K562 (cell line): ENCODE measurements around the gene MINDY4B. TPM values are rescaled to one million over a fixed set of nuclear protein-coding genes. Genes with fewer than 3 reads are reported as not detected.

Experiments
- ATAC-seq: fragments of 200-7000 bp; cut with Tn5 transposase; 3 replicates; pipeline ENCODE4 v1.9.1; 2020; ENCODE audit warnings: moderate library complexity
- BruUV-seq: library from RNA; stranded (reverse); fragments of 400-500 nt; replicated peaks from 2 replicates; lab custom pipeline; 2021; lab: Mats Ljungman, UMichigan
- CTCF ChIA-PET: fragments of 300-600 bp; formaldehyde crosslinking; extraction: SDS; loops from one replicate; lab custom pipeline; 2021; ENCODE audit warnings: low intra/inter-chr PET ratio; lab: Yijun Ruan, JAX
- POLR2A ChIA-PET: fragments of 300-600, 350-650 bp; sonication (Branson Sonifier 250); formaldehyde crosslinking; extraction: SDS; loops from one replicate; lab custom pipeline; 2021; ENCODE audit warnings: antibody characterized with exemption, inconsistent platforms; lab: Yijun Ruan, JAX
- DNase-seq, 4 experiments: peaks; one replicate each; pipeline versions ENCODE4 v3.0.0 to v3.0.0-alpha.2; 2011 to 2018; ENCODE audit warnings: low spot score in 3 of 4, mixed read lengths in 3 of 4; ENCODE audit errors: extremely low read depth in 1 of 4
- FAIRE-seq: peaks from 2 replicates; lab custom pipeline; 2011; peaks lifted over from hg19 to GRCh38; lab: Jason Lieb, UNC
- H2AFZ ChIP-seq: 2 replicates; pipeline ENCODE4 v1.6.0; 2011; ENCODE audit warnings: low read depth, low read length, control low read depth, inconsistent platforms
- H3K27ac ChIP-seq: fragments of 200-600 bp; 3 replicates; pipeline ENCODE4 v1.8.0; 2011; ENCODE audit warnings: low read depth, mild to moderate bottlenecking, control low read depth, inconsistent platforms, low read length, moderate library complexity, mixed read lengths; ENCODE audit errors: extremely low read depth
- H3K27me3 ChIP-seq, 2 experiments: fragments of 300-600 bp in 1 of 2; 2 replicates in 1 of 2; 3 replicates in 1 of 2; pipeline versions ENCODE4 v1.6.0 to v1.8.0; 2011; ENCODE audit warnings: inconsistent platforms in 2 of 2, low read length in 2 of 2, mild to moderate bottlenecking in 1 of 2, mixed read lengths in 1 of 2, moderate library complexity in 1 of 2; ENCODE audit not compliant: control insufficient read depth in 2 of 2, insufficient read depth in 2 of 2
- H3K36me3 ChIP-seq: fragments of 300-600 bp; 3 replicates; pipeline ENCODE4 v1.8.0; 2011; ENCODE audit warnings: mild to moderate bottlenecking, low read length, inconsistent platforms; ENCODE audit not compliant: control insufficient read depth, insufficient read depth
- H3K4me1 ChIP-seq, 2 experiments: fragments of 200-600 bp in 1 of 2; replicated peaks in 1 of 2; 2 replicates in 1 of 2; 3 replicates in 1 of 2; pipeline versions ENCODE4 v1.5.1 to v1.8.0; 2011; ENCODE audit warnings: inconsistent platforms in 2 of 2, low read length in 2 of 2, mild to moderate bottlenecking in 1 of 2, mixed read lengths in 1 of 2, moderate library complexity in 1 of 2; ENCODE audit not compliant: control insufficient read depth in 2 of 2, insufficient read depth in 2 of 2
- H3K4me2 ChIP-seq: 2 replicates; pipeline ENCODE4 v1.6.1; 2011; ENCODE audit warnings: low read length, control low read depth, inconsistent platforms, mixed read lengths; ENCODE audit not compliant: insufficient read depth
- H3K4me3 ChIP-seq: fragments of 200-600 bp; sonication (generic), shearing (Covaris generic); 2 replicates; pipeline ENCODE4 v1.5.1; 2016; ENCODE audit warnings: control low read depth, inconsistent platforms
- H3K79me2 ChIP-seq: fragments of 200-600 bp; 3 replicates; pipeline ENCODE4 v1.8.0; 2011; ENCODE audit warnings: low read length, inconsistent platforms; ENCODE audit not compliant: control insufficient read depth, insufficient read depth
- H3K9ac ChIP-seq, 2 experiments: 2 replicates each; pipeline versions ENCODE4 v1.6.0 to v1.6.1; 2011; ENCODE audit warnings: low read depth in 2 of 2, low read length in 2 of 2, control low read depth in 1 of 2, inconsistent platforms in 1 of 2, mild to moderate bottlenecking in 1 of 2, mixed read lengths in 1 of 2; ENCODE audit not compliant: insufficient read depth in 1 of 2
- H3K9me1 ChIP-seq: one replicate; pipeline ENCODE4 v1.6.0; 2011; ENCODE audit warnings: inconsistent platforms, mild to moderate bottlenecking, low read length, moderate library complexity; ENCODE audit not compliant: control insufficient read depth, insufficient read depth
- H3K9me3 ChIP-seq: replicated peaks from 2 replicates; pipeline ENCODE4 v1.5.1; 2011; ENCODE audit warnings: low read depth, low read length, inconsistent platforms; ENCODE audit not compliant: control insufficient read depth, insufficient read depth
- H4K20me1 ChIP-seq: replicated peaks from 2 replicates; pipeline ENCODE4 v1.6.1; 2011; ENCODE audit warnings: low read length, inconsistent platforms, mixed read lengths; ENCODE audit not compliant: control insufficient read depth, insufficient read depth
- DNMT1 ChIP-seq: fragments of 450-650 bp; IDR thresholded peaks from 2 replicates; pipeline ENCODE4 v1.6.1; 2016; ENCODE audit warnings: antibody characterized with exemption, mild to moderate bottlenecking
- HNRNPK ChIP-seq: fragments of 200-400 bp; formaldehyde crosslinking; IDR thresholded peaks from one replicate; pipeline ENCODE4 v1.6.1; 2018; ENCODE audit warnings: mild to moderate bottlenecking, low read depth, low read length; ENCODE audit not compliant: poor library complexity, severe bottlenecking
- ILF3 ChIP-seq: fragments of 450-650 bp; IDR thresholded peaks from 2 replicates; pipeline ENCODE4 v1.6.1; 2018; ENCODE audit warnings: antibody characterized with exemption, mild to moderate bottlenecking, moderate library complexity, borderline replicate concordance
- KAT7 ChIP-seq: sonication (generic); formaldehyde crosslinking; IDR thresholded peaks from 2 replicates; pipeline ENCODE4 v1.8.0; 2022; ENCODE audit warnings: missing genetic modification reagents, mild to moderate bottlenecking, borderline replicate concordance
- RBM34 ChIP-seq: fragments of 200-400 bp; formaldehyde crosslinking; IDR thresholded peaks from 2 replicates; pipeline ENCODE4 v1.6.1; 2018; ENCODE audit warnings: low read length, borderline replicate concordance; ENCODE audit not compliant: insufficient read depth
- STAT5B ChIP-seq: fragments of 250-450 bp; sonication (Bioruptor Pico); IDR thresholded peaks from 2 replicates; pipeline ENCODE4 v1.8.0; 2021; ENCODE audit warnings: mild to moderate bottlenecking, inconsistent platforms
- XRCC3 ChIP-seq: fragments of 450-650 bp; IDR thresholded peaks from 2 replicates; pipeline ENCODE4 v1.6.1; 2017; ENCODE audit warnings: mild to moderate bottlenecking, moderate library complexity
- ZFP30 ChIP-seq: fragments of 250-450 bp; sonication (Bioruptor Pico); IDR thresholded peaks from 2 replicates; pipeline ENCODE4 v1.8.0; 2022; ENCODE audit warnings: moderate library complexity, mild to moderate bottlenecking, inconsistent platforms, borderline replicate concordance
- ZKSCAN1 ChIP-seq: fragments of 150-350 bp; IDR thresholded peaks from 2 replicates; pipeline ENCODE4 v1.6.1; 2016; ENCODE audit warnings: low read depth, low read length
- ZNF79 ChIP-seq: fragments of 250-450 bp; sonication (Bioruptor Pico); IDR thresholded peaks from 2 replicates; pipeline ENCODE4 v1.4.0; 2020; ENCODE audit warnings: low read depth, mild to moderate bottlenecking, moderate library complexity
- WGBS: fragments of 100-300 bp; shearing (Covaris generic); methylation state at CpG from one replicate; pipeline ENCODE4 v1.1.6; 2016; ENCODE audit warnings: low coverage, mixed read lengths; ENCODE audit not compliant: insufficient coverage; ENCODE audit errors: missing lambda C conversion rate; 5-methylcytosine and 5-hydroxymethylcytosine counted together
- in situ Hi-C: fragments of 300-500 bp; cut with MboI; formaldehyde crosslinking; loops from 4 replicates; pipeline ENCODE4 v1.15.0; 2018; ENCODE audit warnings: inconsistent platforms, mixed read lengths
- intact Hi-C: fragments of 100-400 bp; cut with micrococcal nuclease; formaldehyde crosslinking; loops from 2 replicates; pipeline ENCODE4 v1.14.2; 2022
- polyA plus RNA-seq, 8 experiments: library from polyadenylated mRNA; depleted of rRNA in 4 of 8; stranded (reverse) in 5 of 8; unstranded in 3 of 8; fragments of >200 nt; fragmentation: Nextera tagmentation in 2 of 8; fragmentation: Illumina TruSeq in 1 of 8; extraction: Ambion mirVana in 2 of 8; extraction: Trizol in 1 of 8; gene quantifications; 2 replicates each; pipeline versions ENCODE4 v1.2.1 to v1.2.3, GENCODE V29; 2011 to 2014; ENCODE audit warnings: inconsistent platforms in 1 of 8, missing spikeins in 1 of 8
- total RNA-seq, 7 experiments: library from RNA; depleted of rRNA in 6 of 7; stranded (reverse); fragments of >200 nt in 6 of 7; fragmentation: Illumina TruSeq in 2 of 7; extraction: Trizol in 2 of 7; gene quantifications; 2 replicates each; pipeline versions ENCODE4 v1.2.1 to v1.2.3, GENCODE V29; 2011 to 2021; ENCODE audit warnings: low replicate concordance in 1 of 7
- TF ChIP-seq, protein P1 (sequence below): sonication (generic); formaldehyde crosslinking; IDR thresholded peaks from 2 replicates; pipeline ENCODE4 v1.8.0; 2022; ENCODE audit warnings: mild to moderate bottlenecking, missing genetic modification reagents, borderline replicate concordance
- TF ChIP-seq, protein P2 (sequence below): fragments of 250-450 bp; sonication (Bioruptor Pico); IDR thresholded peaks from 2 replicates; pipeline ENCODE4 v1.5.0; 2020; ENCODE audit warnings: mild to moderate bottlenecking, borderline replicate concordance
- TF ChIP-seq, protein P3 (sequence below): fragments of 250-450 bp; sonication (Bioruptor Pico); IDR thresholded peaks from 2 replicates; pipeline ENCODE4 v1.8.0; 2021; ENCODE audit warnings: moderate library complexity, mild to moderate bottlenecking, inconsistent platforms

The MINDY4B gene
- total and polyA plus RNA-seq, 9 of the 15 experiments (the other 6 are each of a cell fraction or from before 2014, with no cell fraction given): not detected

DNA sequence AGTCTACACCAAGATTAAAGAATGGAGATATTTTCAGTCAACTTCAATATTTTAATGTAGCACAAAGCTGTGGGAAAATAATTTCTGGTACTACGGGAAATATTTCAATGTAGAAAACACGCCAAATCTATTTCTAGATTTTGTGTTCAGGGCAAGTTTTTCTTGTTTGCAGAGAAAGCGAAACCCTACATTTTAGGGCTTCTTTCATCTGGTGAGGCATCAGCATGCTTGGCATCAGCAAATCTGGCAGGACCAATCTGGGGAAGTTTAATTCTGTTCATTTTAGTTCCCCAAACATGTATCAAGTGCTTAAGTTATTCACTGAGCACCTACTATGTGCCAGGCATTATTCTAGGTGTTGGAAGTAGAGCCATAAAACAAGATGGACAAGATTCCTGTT is 37.0 kb upstream of the MINDY4B start:
- no peaks in the 10 kb centered on the region for H3K79me2 ChIP-seq
- intact Hi-C loops (no loop called here), in situ Hi-C loops (no loop called here)
- ATAC-seq: no peak
- H3K9ac ChIP-seq: no peak overlapping the region
- H4K20me1 ChIP-seq: no peaks in the 10 kb centered on the region
- no peak for FAIRE-seq
- no peak overlapping the region for H3K27ac ChIP-seq
- H3K9me3 ChIP-seq: no peaks in the 10 kb centered on the region
- POLR2A ChIA-PET: interaction anchor here (0.7 to 1.1 kb wide), 2 partner anchors 15 to 91 kb away, joined by 3 to 5 read pairs; no protein-coding TSS in a partner anchor
- no TSS peak for BruUV-seq
- WGBS: 0% methylated on average over 3 of the region's 3 CpGs
- H3K4me3 ChIP-seq: no peak overlapping the region
- H2AFZ ChIP-seq: no peak overlapping the region
- H3K4me2 ChIP-seq: no peak overlapping the region
- TF ChIP-seq KAT7 (CRISPR knock-in tag) (no peak), HNRNPK (no peak), ZFP30 (CRISPR knock-in tag) (no peak), ILF3 (no peak), STAT5B (no peak), DNMT1 (no peak), ZNF79 (CRISPR knock-in tag) (no peak), XRCC3 (no peak), RBM34 (no peak), ZKSCAN1 (no peak)
- TF ChIP-seq, protein P1, sequence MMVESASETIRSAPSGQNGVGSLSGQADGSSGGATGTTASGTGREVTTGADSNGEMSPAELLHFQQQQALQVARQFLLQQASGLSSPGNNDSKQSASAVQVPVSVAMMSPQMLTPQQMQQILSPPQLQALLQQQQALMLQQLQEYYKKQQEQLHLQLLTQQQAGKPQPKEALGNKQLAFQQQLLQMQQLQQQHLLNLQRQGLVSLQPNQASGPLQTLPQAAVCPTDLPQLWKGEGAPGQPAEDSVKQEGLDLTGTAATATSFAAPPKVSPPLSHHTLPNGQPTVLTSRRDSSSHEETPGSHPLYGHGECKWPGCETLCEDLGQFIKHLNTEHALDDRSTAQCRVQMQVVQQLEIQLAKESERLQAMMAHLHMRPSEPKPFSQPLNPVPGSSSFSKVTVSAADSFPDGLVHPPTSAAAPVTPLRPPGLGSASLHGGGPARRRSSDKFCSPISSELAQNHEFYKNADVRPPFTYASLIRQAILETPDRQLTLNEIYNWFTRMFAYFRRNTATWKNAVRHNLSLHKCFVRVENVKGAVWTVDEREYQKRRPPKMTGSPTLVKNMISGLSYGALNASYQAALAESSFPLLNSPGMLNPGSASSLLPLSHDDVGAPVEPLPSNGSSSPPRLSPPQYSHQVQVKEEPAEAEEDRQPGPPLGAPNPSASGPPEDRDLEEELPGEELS (CRISPR knock-in tag): no peak
- TF ChIP-seq, protein P2, sequence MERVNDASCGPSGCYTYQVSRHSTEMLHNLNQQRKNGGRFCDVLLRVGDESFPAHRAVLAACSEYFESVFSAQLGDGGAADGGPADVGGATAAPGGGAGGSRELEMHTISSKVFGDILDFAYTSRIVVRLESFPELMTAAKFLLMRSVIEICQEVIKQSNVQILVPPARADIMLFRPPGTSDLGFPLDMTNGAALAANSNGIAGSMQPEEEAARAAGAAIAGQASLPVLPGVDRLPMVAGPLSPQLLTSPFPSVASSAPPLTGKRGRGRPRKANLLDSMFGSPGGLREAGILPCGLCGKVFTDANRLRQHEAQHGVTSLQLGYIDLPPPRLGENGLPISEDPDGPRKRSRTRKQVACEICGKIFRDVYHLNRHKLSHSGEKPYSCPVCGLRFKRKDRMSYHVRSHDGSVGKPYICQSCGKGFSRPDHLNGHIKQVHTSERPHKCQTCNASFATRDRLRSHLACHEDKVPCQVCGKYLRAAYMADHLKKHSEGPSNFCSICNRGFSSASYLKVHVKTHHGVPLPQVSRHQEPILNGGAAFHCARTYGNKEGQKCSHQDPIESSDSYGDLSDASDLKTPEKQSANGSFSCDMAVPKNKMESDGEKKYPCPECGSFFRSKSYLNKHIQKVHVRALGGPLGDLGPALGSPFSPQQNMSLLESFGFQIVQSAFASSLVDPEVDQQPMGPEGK (CRISPR knock-in tag): no peak
- TF ChIP-seq, protein P3, sequence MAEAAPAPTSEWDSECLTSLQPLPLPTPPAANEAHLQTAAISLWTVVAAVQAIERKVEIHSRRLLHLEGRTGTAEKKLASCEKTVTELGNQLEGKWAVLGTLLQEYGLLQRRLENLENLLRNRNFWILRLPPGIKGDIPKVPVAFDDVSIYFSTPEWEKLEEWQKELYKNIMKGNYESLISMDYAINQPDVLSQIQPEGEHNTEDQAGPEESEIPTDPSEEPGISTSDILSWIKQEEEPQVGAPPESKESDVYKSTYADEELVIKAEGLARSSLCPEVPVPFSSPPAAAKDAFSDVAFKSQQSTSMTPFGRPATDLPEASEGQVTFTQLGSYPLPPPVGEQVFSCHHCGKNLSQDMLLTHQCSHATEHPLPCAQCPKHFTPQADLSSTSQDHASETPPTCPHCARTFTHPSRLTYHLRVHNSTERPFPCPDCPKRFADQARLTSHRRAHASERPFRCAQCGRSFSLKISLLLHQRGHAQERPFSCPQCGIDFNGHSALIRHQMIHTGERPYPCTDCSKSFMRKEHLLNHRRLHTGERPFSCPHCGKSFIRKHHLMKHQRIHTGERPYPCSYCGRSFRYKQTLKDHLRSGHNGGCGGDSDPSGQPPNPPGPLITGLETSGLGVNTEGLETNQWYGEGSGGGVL: no peak
- DNase-seq: no peak
- no peaks in the 10 kb centered on the region for H3K36me3 ChIP-seq
- no peaks in the 10 kb centered on the region; a peak in 1 of 5 replicates for H3K27me3 ChIP-seq
- CTCF ChIA-PET: no interaction called here
- no peaks in the 10 kb centered on the region for H3K9me1 ChIP-seq
- no peaks in the 10 kb centered on the region for H3K4me1 ChIP-seq
